T-helper 2 cell treated with Interferon-gamma antibody and Interleukin-4, amounts not matched to agents 100 ng/mL and 5 ng/mL, for 36 hours (primary cell): ENCODE measurements around the gene SLC5A5. TPM values are rescaled to one million over a fixed set of nuclear protein-coding genes. Genes with fewer than 3 reads are reported as not detected.
"Not testable (repeated sequence)": the region's sequence is repeated elsewhere in the genome, so short reads cannot be mapped to it uniquely, and the experiment has no call there.

ENCODE experiments used
- intact Hi-C: fragments of 100-400 bp; cut with micrococcal nuclease; formaldehyde crosslinking; loops from one replicate; pipeline ENCODE4 v1.15.1; 2023
- total RNA-seq: library from RNA; stranded (reverse); gene quantifications from 2 replicates; pipeline ENCODE4 v1.2.3, GENCODE V29; 2022

Gene SLC5A5
- total RNA-seq, 1 donor from 2014 or later, result 0.84 TPM

- intact Hi-C loops, result loop anchor here (5.0 kb wide), 1 partner anchor 126 kb away; no protein-coding TSS in a partner anchor
These were observed 490 bp upstream of the SLC5A5 start for GRCh38 chr19:17871032-17871877.

- intact Hi-C loops, result loop anchor here (5.0 kb wide), 1 partner anchor 125 kb away; no protein-coding TSS in a partner anchor
These were observed 681 bp downstream of the SLC5A5 start for GRCh38 chr19:17872251-17873001.

- intact Hi-C loops, result loop anchor here (2.0 to 5.0 kb wide), 2 partner anchors 15 to 123 kb away; partner anchors contain the start of gene RPL18A
These were observed 2.3 kb downstream of the SLC5A5 start for GRCh38 chr19:17873786-17874757.

GRCh38 chr19:17874758-17875135, 3.0 kb downstream of the SLC5A5 start:
- intact Hi-C loops, result loop anchor here (2.0 to 5.0 kb wide), 2 partner anchors 16 to 123 kb away; partner anchors contain the start of gene RPL18A

- intact Hi-C loops, result no loop called here
These were observed 6.0 kb downstream of the SLC5A5 start for GRCh38 chr19:17877696-17878095.

GRCh38 chr19:17879466-17879865, 7.7 kb downstream of the SLC5A5 start:
- intact Hi-C loops, result no loop called here

GRCh38 chr19:17881701-17882100, 10.0 kb downstream of the SLC5A5 start:
- intact Hi-C loops, result no loop called here

GRCh38 chr19:17883627-17884410, 12.1 kb downstream of the SLC5A5 start:
- intact Hi-C loops, result no loop called here

- intact Hi-C loops, result no loop called here
These were observed 14.8 kb downstream of the SLC5A5 start for GRCh38 chr19:17886515-17886914.

- intact Hi-C loops, result not testable (repeated sequence)
These were observed 15.5 kb downstream of the SLC5A5 start for GRCh38 chr19:17887221-17887620.

- intact Hi-C loops, result no loop called here
These were observed 16.5 kb downstream of the SLC5A5 start for GRCh38 chr19:17888260-17888659.

- intact Hi-C loops, result no loop called here
These were observed 18.0 kb downstream of the SLC5A5 start for GRCh38 chr19:17889609-17890214.

- intact Hi-C loops, result no loop called here
These were observed 22.0 kb downstream of the SLC5A5 start for GRCh38 chr19:17893766-17894165.

- intact Hi-C loops, result no loop called here
These were observed 31.0 kb downstream of the SLC5A5 start for GRCh38 chr19:17902701-17903100.

GRCh38 chr19:17908244-17908643, 36.5 kb downstream of the SLC5A5 start:
- intact Hi-C loops, result no loop called here

GRCh38 chr19:17909003-17909732, 37.4 kb downstream of the SLC5A5 start:
- intact Hi-C loops, result no loop called here

GRCh38 chr19:17910791-17911360, 39.1 kb downstream of the SLC5A5 start:
- intact Hi-C loops, result no loop called here

GRCh38 chr19:17915940-17916593, 44.3 kb downstream of the SLC5A5 start:
- intact Hi-C loops, result no loop called here
